DOHH2 (cell line): ENCODE measurements around the gene GALNT9.

Experiments
- EZH2phosphoT487 ChIP-seq: fragments of 200-600 bp; sonication (generic); IDR thresholded peaks from 2 replicates; pipeline ENCODE4 v1.6.1; 2017; ENCODE audit warnings: borderline replicate concordance, mild to moderate bottlenecking, antibody characterized with exemption, low read length, moderate library complexity, mixed read lengths
- TF ChIP-seq, protein P1 (sequence below): fragments of 200-600 bp; sonication (generic); IDR thresholded peaks from one replicate; pipeline ENCODE4 v1.5.1; 2014; ENCODE audit warnings: antibody characterized with exemption, mild to moderate bottlenecking, low read depth, low read length; ENCODE audit not compliant: poor library complexity, severe bottlenecking

DNA sequence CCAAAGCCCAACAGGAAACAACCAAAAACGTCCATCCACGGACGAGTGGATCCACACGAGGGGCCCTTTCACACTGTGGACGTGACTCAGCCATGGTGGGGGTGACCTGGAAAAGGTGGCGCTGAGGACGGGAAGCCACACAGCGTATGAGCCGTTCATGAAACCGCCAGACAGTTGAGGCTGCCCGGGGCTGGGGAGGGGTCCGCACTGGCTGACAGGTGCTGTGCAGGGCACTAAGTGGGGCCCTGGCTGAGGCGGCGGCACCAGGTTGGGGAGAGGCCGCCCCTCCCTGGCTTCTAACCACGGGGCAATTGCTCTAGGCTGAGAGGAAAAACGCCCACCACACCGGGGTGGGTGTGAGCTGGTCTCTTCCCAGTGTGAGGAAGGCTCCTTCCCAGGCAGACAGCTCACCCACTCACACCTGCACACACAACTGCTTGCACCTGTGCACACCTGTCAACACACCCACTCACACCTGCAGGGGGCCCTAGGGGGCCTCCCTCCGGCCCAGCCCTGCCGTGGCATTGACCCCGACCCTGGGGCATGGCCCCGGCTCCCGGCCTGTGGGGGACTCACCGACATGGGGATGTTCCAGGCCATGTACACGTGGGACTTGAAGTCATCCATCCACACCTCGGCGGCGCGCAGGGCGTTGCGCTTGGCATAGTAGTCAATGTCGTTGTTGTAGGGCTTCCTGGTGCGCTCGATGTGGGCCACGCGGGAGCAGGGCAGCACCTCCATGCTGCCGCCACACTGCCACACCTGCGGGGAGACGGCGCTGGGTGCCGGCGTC lies 126.3 kb downstream of the GALNT9 start:
- TF ChIP-seq, protein P1, sequence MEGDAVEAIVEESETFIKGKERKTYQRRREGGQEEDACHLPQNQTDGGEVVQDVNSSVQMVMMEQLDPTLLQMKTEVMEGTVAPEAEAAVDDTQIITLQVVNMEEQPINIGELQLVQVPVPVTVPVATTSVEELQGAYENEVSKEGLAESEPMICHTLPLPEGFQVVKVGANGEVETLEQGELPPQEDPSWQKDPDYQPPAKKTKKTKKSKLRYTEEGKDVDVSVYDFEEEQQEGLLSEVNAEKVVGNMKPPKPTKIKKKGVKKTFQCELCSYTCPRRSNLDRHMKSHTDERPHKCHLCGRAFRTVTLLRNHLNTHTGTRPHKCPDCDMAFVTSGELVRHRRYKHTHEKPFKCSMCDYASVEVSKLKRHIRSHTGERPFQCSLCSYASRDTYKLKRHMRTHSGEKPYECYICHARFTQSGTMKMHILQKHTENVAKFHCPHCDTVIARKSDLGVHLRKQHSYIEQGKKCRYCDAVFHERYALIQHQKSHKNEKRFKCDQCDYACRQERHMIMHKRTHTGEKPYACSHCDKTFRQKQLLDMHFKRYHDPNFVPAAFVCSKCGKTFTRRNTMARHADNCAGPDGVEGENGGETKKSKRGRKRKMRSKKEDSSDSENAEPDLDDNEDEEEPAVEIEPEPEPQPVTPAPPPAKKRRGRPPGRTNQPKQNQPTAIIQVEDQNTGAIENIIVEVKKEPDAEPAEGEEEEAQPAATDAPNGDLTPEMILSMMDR = no peak
- TF ChIP-seq EZH2phosphoT487 = no peak
